ENCODE data around the gene ADK. TPM values are rescaled to one million over a fixed set of nuclear protein-coding genes. Genes with fewer than 3 reads are reported as not detected.

The ADK gene
- total and polyA plus RNA-seq, 2 of the 13 experiments (the other 11 are each of a cell fraction or from before 2014, with no cell fraction given): 48.6 to 79.1 TPM

DNA sequence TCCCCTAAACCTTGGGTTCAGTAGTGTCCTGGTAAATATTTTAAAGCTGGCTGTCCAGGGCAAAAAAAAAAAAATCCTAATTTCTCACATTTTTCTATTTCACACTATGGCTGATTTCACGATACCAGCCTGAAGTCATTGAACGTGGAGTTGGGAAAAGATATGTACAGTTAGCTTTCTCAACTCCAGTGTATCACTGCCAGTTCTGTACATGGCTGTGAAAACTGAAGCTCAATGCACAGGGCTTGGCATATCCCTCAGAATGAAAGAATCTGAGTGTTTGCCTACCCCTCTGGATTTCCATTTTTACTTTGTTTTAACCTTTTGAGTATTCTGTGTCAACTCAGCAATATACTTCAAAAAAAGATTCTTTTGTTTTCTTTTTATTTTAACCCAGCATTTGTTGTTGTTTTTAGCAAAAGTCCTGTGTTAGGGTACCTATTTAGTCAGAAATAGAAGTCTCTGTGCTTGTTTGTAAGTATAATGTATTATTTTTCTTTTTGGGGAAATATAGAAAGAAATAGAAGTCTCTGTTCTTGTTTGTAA is 274.5 kb downstream of the ADK start:
- H3K4me2 ChIP-seq (ENCODE audit: low read depth, low read length): no peak overlapping the region
- no peaks in the 10 kb centered on the region for H4K20me1 ChIP-seq (ENCODE audit: insufficient read depth, low read length)
- H3K36me3 ChIP-seq (replicated peaks in 1 of 2; ENCODE audit: control insufficient read depth in 1 of 2, insufficient read depth in 2 of 2, low read length in 2 of 2): no peaks in the 10 kb centered on the region; a peak in 1 of 5 replicates
- no peak overlapping the region for H3K9ac ChIP-seq (ENCODE audit: insufficient read depth, low read depth, low read length)
- FAIRE-seq: no peak
- intact Hi-C loops (cut with micrococcal nuclease; ENCODE audit: unreplicated experiment): no loop called here
- H3K27me3 ChIP-seq (ENCODE audit: control insufficient read depth in 1 of 2, insufficient read depth in 2 of 2, low read length in 2 of 2): no peaks in the 10 kb centered on the region
- no peak overlapping the region for H3K27ac ChIP-seq (ENCODE audit: extremely low read length, insufficient read depth, low read length)
- WGBS (ENCODE audit: low lambda C conversion rate): 96% methylated on average over 2 of the region's 2 CpGs
- no peaks in the 10 kb centered on the region for H3K9me3 ChIP-seq (ENCODE audit: low read length)
- H2AFZ ChIP-seq (ENCODE audit: low read length): no peak overlapping the region
- ChIA-PET CTCF (ENCODE audit: low intra/inter-chr PET ratio, low total read pairs) (no interaction called here), POLR2A (no interaction called here)
- no peaks in the 10 kb centered on the region for H3K79me2 ChIP-seq (ENCODE audit: insufficient read depth, low read length)
- DNase-seq (ENCODE audit: low spot score): no peak
- H3K4me1 ChIP-seq (ENCODE audit: insufficient read depth, low read length): no peaks in the 10 kb centered on the region
- no peak for ATAC-seq
- no TSS peak for BruUV-seq (replicated peaks)
- TF ChIP-seq MAFK (conservative IDR thresholded peaks at IDR 0.05 in 1 of 2, IDR thresholded peaks at IDR 0.05 in 1 of 2; ENCODE audit: low read length in 2 of 2) (0 out of 4 replicates have a peak, but pooled peaks of 1 of the 2 experiments have one; percentile 11), POLR2AphosphoS2 (IDR thresholded peaks at IDR 0.05; ENCODE audit: low read depth, low read length) (no peak), THAP11 (CRISPR knock-in tag; IDR thresholded peaks at IDR 0.05) (no peak)
- in situ Hi-C loops (cut with HindIII; ENCODE audit: extremely low pct_ligation_motif_present, low pct_unique_long_range_greater_than_20kb): no loop called here
- no peak overlapping the region for H3K4me3 ChIP-seq (replicated peaks in 1 of 3; ENCODE audit: insufficient read depth in 1 of 3, low read depth in 2 of 3, low read length in 3 of 3)

DNA sequence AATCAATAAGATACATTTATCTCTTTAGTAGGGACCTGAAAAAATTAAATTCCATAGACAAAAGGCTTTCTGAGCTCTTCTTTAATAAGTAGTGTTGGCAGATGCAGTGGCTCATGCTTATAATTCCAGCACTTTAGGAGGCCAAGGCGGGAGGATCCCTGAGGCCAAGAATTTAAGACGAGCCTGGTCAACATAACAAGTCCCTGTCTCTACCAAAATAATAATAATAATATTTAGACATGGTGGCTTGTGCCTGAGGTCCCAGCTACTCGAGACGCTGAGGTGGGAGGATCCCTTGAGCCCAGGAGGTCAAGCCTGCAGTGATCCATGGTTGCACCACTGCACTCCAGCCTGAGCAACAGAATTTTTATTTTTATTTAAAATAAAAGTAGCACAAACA is 280.8 kb downstream of the ADK start:
- 98% methylated on average over 4 of the region's 4 CpGs for WGBS (ENCODE audit: low lambda C conversion rate)
- Histone ChIP-seq H3K27me3 (ENCODE audit: control insufficient read depth in 1 of 2, insufficient read depth in 2 of 2, low read length in 2 of 2) (no peaks in the 10 kb centered on the region), H3K4me3 (replicated peaks in 1 of 3; ENCODE audit: insufficient read depth in 1 of 3, low read depth in 2 of 3, low read length in 3 of 3) (no peak overlapping the region), H3K79me2 (ENCODE audit: insufficient read depth, low read length) (no peaks in the 10 kb centered on the region), H3K27ac (ENCODE audit: extremely low read length, insufficient read depth, low read length) (no peak overlapping the region), H3K36me3 (replicated peaks in 1 of 2; ENCODE audit: control insufficient read depth in 1 of 2, insufficient read depth in 2 of 2, low read length in 2 of 2) (no peaks in the 10 kb centered on the region; a peak in 1 of 5 replicates), H3K9ac (ENCODE audit: insufficient read depth, low read depth, low read length) (no peak overlapping the region), H4K20me1 (ENCODE audit: insufficient read depth, low read length) (no peaks in the 10 kb centered on the region; the same call in 1 of the 2 replicates), H3K9me3 (ENCODE audit: low read length) (no peaks in the 10 kb centered on the region), H3K4me2 (ENCODE audit: low read depth, low read length) (no peak overlapping the region), H3K4me1 (ENCODE audit: insufficient read depth, low read length) (no peaks in the 10 kb centered on the region), H2AFZ (ENCODE audit: low read length) (no peak overlapping the region)
- FAIRE-seq (no peak), DNase-seq (ENCODE audit: low spot score) (no peak), ATAC-seq (no peak)
- in situ Hi-C loops (cut with HindIII; ENCODE audit: extremely low pct_ligation_motif_present, low pct_unique_long_range_greater_than_20kb): no loop called here
- ChIA-PET CTCF (ENCODE audit: low intra/inter-chr PET ratio, low total read pairs) (no interaction called here), POLR2A (no interaction called here)
- no TSS peak for BruUV-seq (replicated peaks)
- intact Hi-C loops (cut with micrococcal nuclease; ENCODE audit: unreplicated experiment): no loop called here
- TF ChIP-seq, protein P1, sequence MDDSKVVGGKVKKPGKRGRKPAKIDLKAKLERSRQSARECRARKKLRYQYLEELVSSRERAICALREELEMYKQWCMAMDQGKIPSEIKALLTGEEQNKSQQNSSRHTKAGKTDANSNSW (CRISPR knock-in tag; IDR thresholded peaks at IDR 0.05; ENCODE audit: borderline replicate concordance): no peak
- TF ChIP-seq ZNF232 (CRISPR knock-in tag; IDR thresholded peaks at IDR 0.05; ENCODE audit: borderline replicate concordance) (no peak), ZNF484 (CRISPR knock-in tag; IDR thresholded peaks at IDR 0.05; ENCODE audit: borderline replicate concordance, low read depth) (no peak), ZBTB3 (CRISPR knock-in tag; IDR thresholded peaks at IDR 0.05; ENCODE audit: borderline replicate concordance, low read depth) (no peak), ZZZ3 (CRISPR knock-in tag; IDR thresholded peaks at IDR 0.05; ENCODE audit: borderline replicate concordance) (no peak), POLR2A (IDR thresholded peaks at IDR 0.05; ENCODE audit: insufficient read depth in 1 of 2, low read depth in 2 of 2, low read length in 2 of 2) (no peak), IKZF4 (CRISPR knock-in tag; IDR thresholded peaks at IDR 0.05; ENCODE audit: borderline replicate concordance, low read depth, not compliant biosample characterization) (no peak), SMAD3 (CRISPR knock-in tag; IDR thresholded peaks at IDR 0.05) (no peak)
- TF ChIP-seq, protein P2, sequence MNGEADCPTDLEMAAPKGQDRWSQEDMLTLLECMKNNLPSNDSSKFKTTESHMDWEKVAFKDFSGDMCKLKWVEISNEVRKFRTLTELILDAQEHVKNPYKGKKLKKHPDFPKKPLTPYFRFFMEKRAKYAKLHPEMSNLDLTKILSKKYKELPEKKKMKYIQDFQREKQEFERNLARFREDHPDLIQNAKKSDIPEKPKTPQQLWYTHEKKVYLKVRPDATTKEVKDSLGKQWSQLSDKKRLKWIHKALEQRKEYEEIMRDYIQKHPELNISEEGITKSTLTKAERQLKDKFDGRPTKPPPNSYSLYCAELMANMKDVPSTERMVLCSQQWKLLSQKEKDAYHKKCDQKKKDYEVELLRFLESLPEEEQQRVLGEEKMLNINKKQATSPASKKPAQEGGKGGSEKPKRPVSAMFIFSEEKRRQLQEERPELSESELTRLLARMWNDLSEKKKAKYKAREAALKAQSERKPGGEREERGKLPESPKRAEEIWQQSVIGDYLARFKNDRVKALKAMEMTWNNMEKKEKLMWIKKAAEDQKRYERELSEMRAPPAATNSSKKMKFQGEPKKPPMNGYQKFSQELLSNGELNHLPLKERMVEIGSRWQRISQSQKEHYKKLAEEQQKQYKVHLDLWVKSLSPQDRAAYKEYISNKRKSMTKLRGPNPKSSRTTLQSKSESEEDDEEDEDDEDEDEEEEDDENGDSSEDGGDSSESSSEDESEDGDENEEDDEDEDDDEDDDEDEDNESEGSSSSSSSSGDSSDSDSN (CRISPR knock-in tag; IDR thresholded peaks at IDR 0.05): no peak
- TF ChIP-seq, protein P3, sequence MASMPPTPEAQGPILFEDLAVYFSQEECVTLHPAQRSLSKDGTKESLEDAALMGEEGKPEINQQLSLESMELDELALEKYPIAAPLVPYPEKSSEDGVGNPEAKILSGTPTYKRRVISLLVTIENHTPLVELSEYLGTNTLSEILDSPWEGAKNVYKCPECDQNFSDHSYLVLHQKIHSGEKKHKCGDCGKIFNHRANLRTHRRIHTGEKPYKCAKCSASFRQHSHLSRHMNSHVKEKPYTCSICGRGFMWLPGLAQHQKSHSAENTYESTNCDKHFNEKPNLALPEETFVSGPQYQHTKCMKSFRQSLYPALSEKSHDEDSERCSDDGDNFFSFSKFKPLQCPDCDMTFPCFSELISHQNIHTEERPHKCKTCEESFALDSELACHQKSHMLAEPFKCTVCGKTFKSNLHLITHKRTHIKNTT (CRISPR knock-in tag; IDR thresholded peaks at IDR 0.05): no peak
